ENCODE data around the gene ZNF831.

ZNF831 gene

GRCh38 chr20:59148701-59149493, 14.7 kb upstream of the ZNF831 start:
- no peak for TF ChIP-seq CTCF (IDR thresholded peaks at IDR 0.05; ENCODE audit: low read length)
- TF ChIP-seq EZH2 (optimal IDR thresholded peaks at IDR 0.05; ENCODE audit: low read depth, low read length): no peak
- TF ChIP-seq EZH2phosphoT487 (IDR thresholded peaks at IDR 0.05; ENCODE audit: low read length): no peak
- no peak overlapping the region for H2AFZ ChIP-seq (ENCODE audit: low read length)
- no peak overlapping the region for H3K27ac ChIP-seq (ENCODE audit: low read length)
- H3K4me1 ChIP-seq (ENCODE audit: low read length): no peaks in the 10 kb centered on the region
- no peaks in the 10 kb centered on the region for H3K9me2 ChIP-seq (replicated peaks; ENCODE audit: insufficient read depth, low read length)
- H3K79me2 ChIP-seq (ENCODE audit: low read length): no peaks in the 10 kb centered on the region
- H3K4me2 ChIP-seq (ENCODE audit: low read depth, low read length): no peak overlapping the region
- H3K27me3 ChIP-seq (replicated peaks; ENCODE audit: insufficient read depth, low read length): peaks cover 95% of the 10 kb centered on the region
- H3K36me3 ChIP-seq (replicated peaks; ENCODE audit: insufficient read depth, low read length): no peaks in the 10 kb centered on the region
- H4K20me1 ChIP-seq (ENCODE audit: insufficient read depth, low read length): no peaks in the 10 kb centered on the region
- H3K9ac ChIP-seq (ENCODE audit: low read length): no peak overlapping the region
- no peaks in the 10 kb centered on the region for H3K9me3 ChIP-seq (replicated peaks; ENCODE audit: insufficient read depth, low read length)
- DNase-seq: no peak
- no peak overlapping the region for H3K4me3 ChIP-seq (ENCODE audit: low read length)
- no peaks in the 10 kb centered on the region for H3F3A ChIP-seq (ENCODE audit: insufficient read depth, low read length)

DNA sequence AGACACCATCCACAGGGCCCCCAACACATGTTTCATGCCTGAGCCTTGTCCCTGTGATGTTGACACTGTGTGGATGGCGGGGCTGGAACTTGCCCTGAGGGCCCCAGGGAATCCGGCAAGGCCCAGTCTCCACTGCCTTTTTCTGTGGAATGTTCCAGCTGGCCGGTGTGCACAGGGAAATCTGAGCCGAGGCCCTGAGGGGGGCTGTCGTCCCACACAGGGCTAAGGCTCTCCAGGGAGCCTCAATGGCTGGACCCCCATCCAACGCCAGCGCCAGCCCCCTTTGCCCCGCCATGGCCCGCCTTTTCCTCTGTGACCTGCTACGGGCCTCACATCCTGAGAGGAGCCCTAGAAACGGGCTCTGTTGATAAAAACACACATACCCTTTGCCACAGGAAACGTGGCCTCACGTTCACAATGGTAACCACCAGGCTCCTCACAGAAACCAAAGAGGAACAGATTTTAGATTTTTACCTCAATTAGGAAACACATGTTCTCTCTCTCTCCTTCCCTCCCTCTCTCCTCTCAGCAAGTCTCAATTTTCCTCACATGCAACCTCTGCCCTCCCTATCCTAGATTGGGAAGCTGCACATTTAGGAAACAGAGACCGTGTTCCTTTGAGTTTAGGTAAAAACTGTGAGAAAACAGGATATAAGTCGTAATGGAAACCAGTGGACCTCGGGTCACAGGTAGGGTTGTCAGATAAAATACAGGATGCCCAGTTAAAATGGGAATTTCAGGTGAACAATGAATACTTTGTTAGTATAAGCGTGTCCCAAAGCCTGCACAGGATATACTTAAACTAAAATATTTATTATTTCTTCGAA, 13.7 kb upstream of the ZNF831 start:
- Histone ChIP-seq H2AFZ (ENCODE audit: low read length) (no peak overlapping the region), H3F3A (ENCODE audit: insufficient read depth, low read length) (no peaks in the 10 kb centered on the region), H3K27ac (ENCODE audit: low read length) (no peak overlapping the region), H3K36me3 (replicated peaks; ENCODE audit: insufficient read depth, low read length) (no peaks in the 10 kb centered on the region), H3K9ac (ENCODE audit: low read length) (no peak overlapping the region), H3K9me3 (replicated peaks; ENCODE audit: insufficient read depth, low read length) (no peaks in the 10 kb centered on the region), H4K20me1 (ENCODE audit: insufficient read depth, low read length) (no peaks in the 10 kb centered on the region), H3K4me3 (ENCODE audit: low read length) (no peak overlapping the region), H3K27me3 (replicated peaks; ENCODE audit: insufficient read depth, low read length) (peaks cover 96% of the 10 kb centered on the region), H3K79me2 (ENCODE audit: low read length) (no peaks in the 10 kb centered on the region), H3K9me2 (replicated peaks; ENCODE audit: insufficient read depth, low read length) (no peaks in the 10 kb centered on the region), H3K4me1 (ENCODE audit: low read length) (no peaks in the 10 kb centered on the region), H3K4me2 (ENCODE audit: low read depth, low read length) (no peak overlapping the region)
- TF ChIP-seq EZH2 (optimal IDR thresholded peaks at IDR 0.05; ENCODE audit: low read depth, low read length): no peak
- no peak for TF ChIP-seq EZH2phosphoT487 (IDR thresholded peaks at IDR 0.05; ENCODE audit: low read length)
- TF ChIP-seq CTCF (IDR thresholded peaks at IDR 0.05; ENCODE audit: low read length): no peak
- DNase-seq: no peak

GRCh38 chr20:59150821-59151251, 12.8 kb upstream of the ZNF831 start:
- Histone ChIP-seq H3K36me3 (replicated peaks; ENCODE audit: insufficient read depth, low read length) (no peaks in the 10 kb centered on the region), H2AFZ (ENCODE audit: low read length) (no peak overlapping the region), H3F3A (ENCODE audit: insufficient read depth, low read length) (no peaks in the 10 kb centered on the region), H3K27me3 (replicated peaks; ENCODE audit: insufficient read depth, low read length) (peaks cover 96% of the 10 kb centered on the region), H3K9me2 (replicated peaks; ENCODE audit: insufficient read depth, low read length) (no peaks in the 10 kb centered on the region), H3K9me3 (replicated peaks; ENCODE audit: insufficient read depth, low read length) (no peaks in the 10 kb centered on the region), H3K4me2 (ENCODE audit: low read depth, low read length) (no peak overlapping the region), H3K79me2 (ENCODE audit: low read length) (no peaks in the 10 kb centered on the region), H4K20me1 (ENCODE audit: insufficient read depth, low read length) (no peaks in the 10 kb centered on the region), H3K4me3 (ENCODE audit: low read length) (no peak overlapping the region), H3K27ac (ENCODE audit: low read length) (no peak overlapping the region), H3K9ac (ENCODE audit: low read length) (no peak overlapping the region), H3K4me1 (ENCODE audit: low read length) (no peaks in the 10 kb centered on the region)
- TF ChIP-seq CTCF (IDR thresholded peaks at IDR 0.05; ENCODE audit: low read length) (no peak), EZH2phosphoT487 (IDR thresholded peaks at IDR 0.05; ENCODE audit: low read length) (no peak), EZH2 (optimal IDR thresholded peaks at IDR 0.05; ENCODE audit: low read depth, low read length) (no peak)
- DNase-seq: no peak
